Muscle of leg (tissue), 11 donors: ENCODE data around the gene GSTA1. TPM values are rescaled to one million over a fixed set of nuclear protein-coding genes. Genes with fewer than 3 reads are reported as not detected.
"Not testable (repeated sequence)": the region's sequence is repeated elsewhere in the genome, so short reads cannot be mapped to it uniquely, and the experiment has no call there.

Source experiments
- DNase-seq: peaks from one replicate; pipeline ENCODE4 v3.0.0; 2013
- H3K27ac ChIP-seq: one replicate; pipeline ENCODE4 v1.5.1; 2013; ENCODE audit warnings: mild to moderate bottlenecking, low read length, control low read depth
- H3K27me3 ChIP-seq: one replicate; pipeline ENCODE4 v1.6.1; 2013; ENCODE audit warnings: low read length; ENCODE audit not compliant: control insufficient read depth, insufficient read depth
- H3K36me3 ChIP-seq: one replicate; pipeline ENCODE4 v1.6.1; 2013; ENCODE audit warnings: low read length; ENCODE audit not compliant: control insufficient read depth, insufficient read depth
- H3K4me1 ChIP-seq: one replicate; pipeline ENCODE4 v1.6.1; 2013; ENCODE audit warnings: low read length; ENCODE audit not compliant: control insufficient read depth, insufficient read depth
- H3K4me3 ChIP-seq: one replicate; pipeline ENCODE4 v1.5.1; 2013; ENCODE audit warnings: low read length, control low read depth
- H3K9me3 ChIP-seq: replicated peaks from 2 replicates; pipeline ENCODE4 v1.6.1; 2013; ENCODE audit warnings: low read depth, low read length; ENCODE audit not compliant: control insufficient read depth
- WGBS: methylation state at CpG from one replicate; pipeline ENCODE4 v1.1.5; 2013; ENCODE audit warnings: missing lambda C conversion rate; ENCODE audit not compliant: insufficient coverage; 5-methylcytosine and 5-hydroxymethylcytosine counted together
- polyA plus RNA-seq, 8 donors: library from polyadenylated mRNA; unstranded; fragments of 120-200 nt; gene quantifications; one replicate each; pipeline versions ENCODE4 v1.2.1 to v1.2.3, GENCODE V29; 2013; ENCODE audit warnings: inconsistent platforms in 1 of 8, low replicate concordance in 1 of 8; ENCODE audit not compliant: insufficient read length in 8 of 8, insufficient read depth in 1 of 8
- total RNA-seq: library from RNA; stranded (reverse); fragments of 120-200 nt; gene quantifications from one replicate; pipeline ENCODE4 v1.2.4, GENCODE V29; 2013

GSTA1 gene
- total and polyA plus RNA-seq, 9 donors = 0.15 to 25.5 (median 0.60) TPM; not detected in 2

GRCh38 chr6:52760105-52760765, 43.4 kb downstream of the GSTA1 start:
- no CpG with 5 or more reads among the region's 6 CpGs for WGBS
- H3K4me1 ChIP-seq = no peaks in the 10 kb centered on the region

GRCh38 chr6:52759085-52759484, 44.5 kb downstream of the GSTA1 start:
- H3K4me3 ChIP-seq = no peak overlapping the region
- WGBS = no CpG with 5 or more reads among the region's 1 CpG
- no peak for DNase-seq
- no peaks in the 10 kb centered on the region for H3K9me3 ChIP-seq
- no peaks in the 10 kb centered on the region for H3K27me3 ChIP-seq
- no peak overlapping the region for H3K27ac ChIP-seq
- no peaks in the 10 kb centered on the region for H3K36me3 ChIP-seq
- no peaks in the 10 kb centered on the region for H3K4me1 ChIP-seq

More at GRCh38 chr6:52760105-52760765, 43.4 kb downstream of the GSTA1 start:
- Histone ChIP-seq H3K4me3 (no peak overlapping the region), H3K27me3 (no peaks in the 10 kb centered on the region), H3K9me3 (no peaks in the 10 kb centered on the region), H3K27ac (no peak overlapping the region), H3K36me3 (no peaks in the 10 kb centered on the region)
- DNase-seq = no peak

GRCh38 chr6:52757651-52758338, 45.8 kb downstream of the GSTA1 start:
- DNase-seq = not testable (repeated sequence)
- no CpG with 5 or more reads among the region's 7 CpGs for WGBS

GRCh38 chr6:52754443-52754842, 49.2 kb downstream of the GSTA1 start:
- Histone ChIP-seq H3K27ac (no peak overlapping the region), H3K4me3 (no peak overlapping the region), H3K27me3 (no peaks in the 10 kb centered on the region), H3K9me3 (peaks cover 2% of the 10 kb centered on the region), H3K4me1 (no peaks in the 10 kb centered on the region), H3K36me3 (no peaks in the 10 kb centered on the region)
- no peak for DNase-seq
- 57% methylated on average over 2 of the region's 3 CpGs for WGBS

More at GRCh38 chr6:52757651-52758338, 45.8 kb downstream of the GSTA1 start:
- H3K9me3 ChIP-seq, H3K27ac ChIP-seq, H3K27me3 ChIP-seq, H3K4me1 ChIP-seq, H3K36me3 ChIP-seq, H3K4me3 ChIP-seq: not testable (repeated sequence)

GRCh38 chr6:52753137-52753536, 50.5 kb downstream of the GSTA1 start:
- H3K4me3 ChIP-seq, H3K4me1 ChIP-seq, H3K27ac ChIP-seq, DNase-seq, H3K27me3 ChIP-seq, H3K9me3 ChIP-seq, H3K36me3 ChIP-seq: not testable (repeated sequence)
- 86% methylated on average over 2 of the region's 2 CpGs for WGBS

GRCh38 chr6:52752310-52752709, 51.3 kb downstream of the GSTA1 start:
- no peak for DNase-seq
- H3K4me1 ChIP-seq = no peaks in the 10 kb centered on the region
- peaks cover 2% of the 10 kb centered on the region for H3K9me3 ChIP-seq
- H3K4me3 ChIP-seq = no peak overlapping the region
- no peak overlapping the region for H3K27ac ChIP-seq
- no peaks in the 10 kb centered on the region for H3K27me3 ChIP-seq
- H3K36me3 ChIP-seq = no peaks in the 10 kb centered on the region

- DNase-seq = no peak
- no CpG with 5 or more reads among the region's 2 CpGs for WGBS
- Histone ChIP-seq H3K36me3 (no peaks in the 10 kb centered on the region), H3K4me3 (no peak overlapping the region), H3K27me3 (no peaks in the 10 kb centered on the region), H3K9me3 (peaks cover 2% of the 10 kb centered on the region), H3K27ac (no peak overlapping the region), H3K4me1 (no peaks in the 10 kb centered on the region)
Measured at GRCh38 chr6:52749556-52750152, 54.0 kb downstream of the GSTA1 start.

GRCh38 chr6:52747301-52747700, 56.3 kb downstream of the GSTA1 start:
- not testable (repeated sequence) for DNase-seq, H3K4me3 ChIP-seq, H3K27me3 ChIP-seq, H3K9me3 ChIP-seq, H3K27ac ChIP-seq, H3K4me1 ChIP-seq, H3K36me3 ChIP-seq
- WGBS = no CpG with 5 or more reads among the region's 3 CpGs

GRCh38 chr6:52746213-52746612, 57.4 kb downstream of the GSTA1 start:
- no peak overlapping the region for H3K27ac ChIP-seq
- no peak for DNase-seq
- H3K9me3 ChIP-seq = peaks cover 2% of the 10 kb centered on the region
- 60% methylated on average over 2 of the region's 4 CpGs for WGBS
- no peaks in the 10 kb centered on the region for H3K36me3 ChIP-seq
- H3K4me1 ChIP-seq = no peaks in the 10 kb centered on the region
- H3K27me3 ChIP-seq = no peaks in the 10 kb centered on the region
- no peak overlapping the region for H3K4me3 ChIP-seq

- Histone ChIP-seq H3K36me3 (no peaks in the 10 kb centered on the region), H3K9me3 (peaks cover 2% of the 10 kb centered on the region), H3K27ac (no peak overlapping the region), H3K4me3 (no peak overlapping the region), H3K4me1 (no peaks in the 10 kb centered on the region), H3K27me3 (no peaks in the 10 kb centered on the region)
- DNase-seq = no peak
- no CpG with 5 or more reads among the region's 1 CpG for WGBS
Measured at GRCh38 chr6:52745764-52746201, 57.8 kb downstream of the GSTA1 start.
